OCI-LY7 (cell line): ENCODE measurements around the gene GLDN. TPM values are rescaled to one million over a fixed set of nuclear protein-coding genes. Genes with fewer than 3 reads are reported as not detected.

Experiments
- BruUV-seq: library from RNA; stranded (reverse); fragments of 400-500 nt; replicated peaks from 2 replicates; lab custom pipeline; 2021; lab: Mats Ljungman, UMichigan
- CTCF ChIA-PET: fragments of 300-600 bp; sonication (Branson Sonifier 250); formaldehyde crosslinking; loops from one replicate; lab custom pipeline; 2022; ENCODE audit warnings: antibody characterized with exemption; ENCODE audit not compliant: unreplicated experiment; lab: Charles Lee
- POLR2A ChIA-PET: fragments of 300-600 bp; sonication (Branson Sonifier 250); formaldehyde crosslinking; loops from one replicate; lab custom pipeline; 2022; ENCODE audit warnings: antibody characterized with exemption; lab: Charles Lee
- DNase-seq: peaks from one replicate; pipeline ENCODE4 v3.0.0-alpha.2; 2015; ENCODE audit warnings: low spot score
- H2AFZ ChIP-seq: fragments of 200-600 bp; sonication (generic), shearing (Covaris generic); 2 replicates; pipeline ENCODE4 v1.6.1; 2014; ENCODE audit warnings: mild to moderate bottlenecking, antibody characterized with exemption, low read length, moderate library complexity
- H3K27ac ChIP-seq: fragments of 200-600 bp; sonication (generic); 2 replicates; pipeline ENCODE4 v1.5.1; 2014; ENCODE audit warnings: mixed run types, low read depth, mild to moderate bottlenecking, moderate library complexity, low read length, inconsistent platforms; ENCODE audit not compliant: poor library complexity, severe bottlenecking
- H3K36me3 ChIP-seq: fragments of 200-600 bp; sonication (generic); 2 replicates; pipeline ENCODE4 v1.6.1; 2014; ENCODE audit warnings: mild to moderate bottlenecking, antibody characterized with exemption, low read length, moderate library complexity, mixed read lengths; ENCODE audit not compliant: insufficient read depth
- H3K4me1 ChIP-seq: fragments of 200-600 bp; sonication (generic); 2 replicates; pipeline ENCODE4 v1.5.1; 2014; ENCODE audit warnings: mild to moderate bottlenecking, low read length; ENCODE audit not compliant: insufficient read depth, poor library complexity, severe bottlenecking
- H3K4me2 ChIP-seq: fragments of 200-600 bp; sonication (generic); 2 replicates; pipeline ENCODE4 v1.6.1; 2014; ENCODE audit warnings: mild to moderate bottlenecking, low read length
- H3K4me3 ChIP-seq: fragments of 200-600 bp; sonication (generic); 2 replicates; pipeline ENCODE4 v1.5.1; 2014; ENCODE audit warnings: mild to moderate bottlenecking, low read depth, low read length; ENCODE audit not compliant: poor library complexity, severe bottlenecking
- H3K79me2 ChIP-seq: fragments of 200-600 bp; sonication (generic); 2 replicates; pipeline ENCODE4 v1.6.1; 2016; ENCODE audit warnings: low read depth, mild to moderate bottlenecking, low read length, moderate library complexity, mixed read lengths; ENCODE audit not compliant: insufficient read depth
- H3K9me2 ChIP-seq: fragments of 200-600 bp; sonication (generic); 2 replicates; pipeline ENCODE4 v1.6.1; 2016; ENCODE audit warnings: mild to moderate bottlenecking, low read length, mixed read lengths; ENCODE audit not compliant: insufficient read depth
- H3K9me3 ChIP-seq: fragments of 200-600 bp; sonication (generic); 2 replicates; pipeline ENCODE4 v1.6.1; 2014; ENCODE audit warnings: mild to moderate bottlenecking, mixed run types, low read length, mixed read lengths
- H4K20me1 ChIP-seq: fragments of 200-600 bp; sonication (generic); 2 replicates; pipeline ENCODE4 v1.6.1; 2014; ENCODE audit warnings: mild to moderate bottlenecking, antibody characterized with exemption, low read length, moderate library complexity, mixed read lengths; ENCODE audit not compliant: insufficient read depth
- CTCF ChIP-seq: fragments of 200-600 bp; sonication (generic); conservative IDR thresholded peaks from 2 replicates; pipeline ENCODE4 v1.5.1; 2014; ENCODE audit warnings: mild to moderate bottlenecking, antibody characterized with exemption, low read length, moderate library complexity, mixed read lengths
- EZH2phosphoT487 ChIP-seq: fragments of 200-600 bp; sonication (generic); IDR thresholded peaks from 2 replicates; pipeline ENCODE4 v1.6.1; 2018; ENCODE audit warnings: low read depth, borderline replicate concordance, mild to moderate bottlenecking, mixed run types, antibody characterized with exemption, low read length, moderate library complexity, mixed read lengths
- intact Hi-C: fragments of 100-400 bp; cut with micrococcal nuclease; formaldehyde crosslinking; loops from one replicate; pipeline ENCODE4 v1.10.0; 2022; ENCODE audit not compliant: unreplicated experiment
- total RNA-seq, 2 experiments: library from RNA; depleted of rRNA in 1 of 2; stranded (reverse); fragments of >200 nt in 1 of 2; shearing (Covaris generic) in 1 of 2; gene quantifications; 2 replicates each; pipeline ENCODE4 v1.2.3, GENCODE V29; 2014 to 2022

Gene GLDN
- total RNA-seq, 2 experiments from 2014 or later: not detected

DNA sequence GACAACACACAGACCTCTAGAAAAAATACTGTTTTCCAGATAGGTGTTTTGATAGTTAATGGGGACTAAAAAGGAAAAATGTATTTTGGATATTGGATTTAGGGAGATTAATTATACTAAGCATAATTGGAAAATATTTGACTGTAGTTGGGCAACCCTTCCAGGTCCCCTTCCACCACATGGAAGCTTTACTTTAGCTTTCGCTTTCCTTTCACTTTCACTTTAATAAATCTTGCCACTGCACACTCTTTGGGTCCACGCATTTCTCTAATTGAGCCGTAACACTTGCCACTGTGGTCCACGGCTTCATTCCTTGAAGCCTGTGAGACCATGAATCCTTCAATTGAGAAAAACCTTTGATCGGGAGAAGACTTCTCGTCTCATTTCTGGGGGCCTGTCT is 15.5 kb downstream of the GLDN start:
- Histone ChIP-seq H3K79me2 (no peaks in the 10 kb centered on the region), H3K36me3 (no peaks in the 10 kb centered on the region), H3K4me3 (no peak overlapping the region), H3K4me2 (no peak overlapping the region), H2AFZ (no peak overlapping the region), H3K4me1 (no peaks in the 10 kb centered on the region), H3K27ac (no peak overlapping the region), H4K20me1 (no peaks in the 10 kb centered on the region), H3K9me2 (no peaks in the 10 kb centered on the region), H3K9me3 (no peaks in the 10 kb centered on the region)
- POLR2A ChIA-PET: no interaction called here
- DNase-seq: no peak
- BruUV-seq: no TSS peak
- CTCF ChIA-PET: no interaction called here
- intact Hi-C loops: no loop called here
- no peak for TF ChIP-seq EZH2phosphoT487
- no peak for TF ChIP-seq CTCF

- ChIA-PET POLR2A (no interaction called here), CTCF (no interaction called here)
- Histone ChIP-seq H4K20me1 (no peaks in the 10 kb centered on the region), H3K4me2 (no peak overlapping the region), H3K4me1 (no peaks in the 10 kb centered on the region), H3K27ac (no peak overlapping the region), H3K4me3 (no peak overlapping the region), H3K9me3 (no peaks in the 10 kb centered on the region), H3K9me2 (no peaks in the 10 kb centered on the region), H3K36me3 (no peaks in the 10 kb centered on the region), H3K79me2 (no peaks in the 10 kb centered on the region), H2AFZ (no peak overlapping the region)
- intact Hi-C loops: no loop called here
- TF ChIP-seq CTCF (no peak), EZH2phosphoT487 (no peak)
- no peak for DNase-seq
- BruUV-seq: no TSS peak
These were observed 18.5 kb downstream of the GLDN start for GRCh38 chr15:51359981-51360380.

DNA sequence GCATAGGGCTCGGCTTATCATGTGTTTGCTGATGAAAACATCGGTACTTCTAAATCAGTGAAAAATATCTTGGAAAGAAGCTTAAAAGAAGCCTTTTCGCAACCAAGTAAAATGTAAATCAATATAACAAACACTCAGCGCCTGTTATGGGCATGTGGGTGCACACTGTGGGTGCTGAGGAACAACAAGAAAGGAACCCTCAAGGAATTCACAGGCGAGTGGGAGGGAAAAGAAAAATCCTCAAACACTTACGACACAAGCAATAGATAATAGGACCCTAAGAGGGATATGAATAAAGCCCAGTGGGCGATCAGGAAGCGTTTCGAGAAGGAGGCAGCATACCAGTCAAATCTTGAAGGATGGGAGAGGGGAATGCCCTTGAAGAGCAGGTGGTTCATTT is 21.9 kb downstream of the GLDN start:
- Histone ChIP-seq H3K9me3 (no peaks in the 10 kb centered on the region), H3K4me3 (no peak overlapping the region), H2AFZ (no peak overlapping the region), H3K9me2 (no peaks in the 10 kb centered on the region), H4K20me1 (no peaks in the 10 kb centered on the region), H3K4me1 (no peaks in the 10 kb centered on the region), H3K27ac (no peak overlapping the region), H3K4me2 (no peak overlapping the region), H3K36me3 (no peaks in the 10 kb centered on the region), H3K79me2 (no peaks in the 10 kb centered on the region)
- ChIA-PET CTCF (no interaction called here), POLR2A (no interaction called here)
- no peak for DNase-seq
- no TSS peak for BruUV-seq
- no peak for TF ChIP-seq EZH2phosphoT487
- no peak for TF ChIP-seq CTCF
- intact Hi-C loops: no loop called here
